ENCODE results near the gene FARP1. TPM values are rescaled to one million over a fixed set of nuclear protein-coding genes. Genes with fewer than 3 reads are reported as not detected.

FARP1 gene
- polyA plus RNA-seq, 2 of the 4 experiments (the other 2 are of a cell fraction) = 9.4 to 13.0 TPM

DNA sequence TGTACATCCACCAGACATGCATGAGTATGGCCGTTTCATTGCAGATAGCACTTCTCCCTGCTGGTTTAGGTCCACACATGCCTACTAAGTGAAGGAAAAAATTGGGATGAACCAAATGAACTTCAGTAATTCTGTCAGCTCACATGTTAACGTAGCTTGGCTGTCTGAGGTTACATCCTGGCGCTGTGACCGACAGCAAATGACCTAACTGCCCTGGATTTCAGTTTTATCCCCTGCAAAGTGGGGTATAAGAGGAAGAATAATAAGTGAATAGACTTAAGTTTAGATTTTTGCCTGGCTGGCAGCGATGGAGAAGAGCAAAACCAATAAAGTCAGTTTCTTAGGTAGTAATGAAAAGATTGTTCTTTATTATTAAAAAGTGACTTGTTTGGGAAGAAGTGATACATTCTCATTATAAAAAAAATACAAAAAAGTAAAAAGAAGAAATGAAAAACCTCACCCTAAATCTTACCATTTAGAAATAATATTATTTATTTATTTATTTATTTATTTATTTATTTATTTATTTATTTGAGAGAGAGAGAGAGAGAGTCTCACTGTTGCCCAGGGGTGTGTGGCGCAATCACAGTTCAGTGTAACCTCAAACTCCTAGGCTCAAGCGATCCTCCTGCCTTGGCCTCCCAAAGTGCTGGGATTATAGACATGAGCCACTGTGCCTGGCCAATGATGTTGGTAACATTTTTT is 38.4 kb downstream of the FARP1 start:
- H3K4me2 ChIP-seq = no peak overlapping the region
- no peaks in the 10 kb centered on the region for H3K9me3 ChIP-seq
- ChIA-PET POLR2A (no interaction called here), CTCF (no interaction called here)
- H3K4me3 ChIP-seq = no peak overlapping the region
- WGBS (ENCODE audit: missing lambda C conversion rate) = 92% methylated on average over 7 of the region's 7 CpGs
- H3K4me1 ChIP-seq = no peaks in the 10 kb centered on the region
- no peak for ATAC-seq
- FAIRE-seq = no peak
- no peak overlapping the region for H3K27ac ChIP-seq
- TF ChIP-seq EHMT2 (IDR thresholded peaks at IDR 0.05; ENCODE audit: low read depth) (no peak), ZC3H11A (IDR thresholded peaks at IDR 0.05) (peak; percentile 34)
- DNase-seq (ENCODE audit: low read depth in 1 of 2, low spot score in 1 of 2) = no peak

DNA sequence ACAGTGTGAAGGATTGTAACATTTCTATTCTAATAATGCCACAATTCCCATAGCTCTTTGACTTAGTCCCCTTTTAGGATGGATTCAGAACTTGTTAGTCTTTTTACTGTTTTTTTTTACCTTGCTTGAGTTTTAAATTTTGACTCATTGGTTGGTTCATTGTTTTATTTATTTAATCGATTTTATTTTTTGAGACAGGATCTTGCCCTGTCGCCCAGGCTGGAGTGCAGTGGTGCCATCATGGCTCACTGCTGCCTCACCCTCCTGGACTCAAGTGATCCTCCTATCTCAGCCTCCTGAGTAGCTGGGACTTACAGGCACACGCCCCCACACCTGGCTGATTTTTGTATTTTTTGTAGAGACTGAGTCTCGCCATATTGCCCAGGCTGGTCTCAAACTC is 39.3 kb downstream of the FARP1 start:
- no peak overlapping the region for H3K4me3 ChIP-seq
- no peak overlapping the region for H3K4me2 ChIP-seq
- DNase-seq (ENCODE audit: low read depth in 1 of 2, low spot score in 1 of 2) (no peak), ATAC-seq (no peak), FAIRE-seq (no peak)
- H3K9me3 ChIP-seq = no peaks in the 10 kb centered on the region
- 91% methylated on average over 4 of the region's 4 CpGs for WGBS (ENCODE audit: missing lambda C conversion rate)
- no peaks in the 10 kb centered on the region for H3K4me1 ChIP-seq
- POLR2A ChIA-PET = no interaction called here
- TF ChIP-seq RCOR1 (IDR thresholded peaks at IDR 0.05; ENCODE audit: low read depth, low read length) (no peak), HEYL (CRISPR knock-in tag; IDR thresholded peaks at IDR 0.05) (no peak), KDM5A (IDR thresholded peaks at IDR 0.05) (no peak), ZSCAN20 (CRISPR knock-in tag; IDR thresholded peaks at IDR 0.05) (no peak)
- no peak overlapping the region for H3K27ac ChIP-seq
- CTCF ChIA-PET = no interaction called here

DNA sequence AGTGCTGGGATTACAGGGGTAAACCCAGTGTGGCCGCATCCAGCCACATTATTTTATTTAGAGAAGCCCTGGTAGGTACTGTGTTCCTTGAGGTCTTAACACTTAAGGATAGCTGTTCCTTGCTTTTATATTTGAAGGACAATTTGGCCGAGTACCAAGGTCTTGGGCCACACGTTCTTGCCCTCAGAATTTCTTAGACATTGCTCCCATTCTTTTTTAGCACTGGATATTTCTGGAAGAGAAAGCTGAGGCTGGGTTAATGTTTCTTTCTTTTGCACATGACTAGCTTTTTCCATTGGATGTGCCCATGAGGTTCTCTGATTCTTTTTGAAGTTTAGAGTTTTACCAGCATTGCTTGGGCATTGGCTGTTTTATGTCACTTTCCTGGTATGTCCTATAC is 39.7 kb downstream of the FARP1 start:
- FAIRE-seq (no peak), DNase-seq (ENCODE audit: low read depth in 1 of 2, low spot score in 1 of 2) (no peak), ATAC-seq (no peak)
- 67% methylated on average over 3 of the region's 3 CpGs for WGBS (ENCODE audit: missing lambda C conversion rate)
- TF ChIP-seq, protein P1, sequence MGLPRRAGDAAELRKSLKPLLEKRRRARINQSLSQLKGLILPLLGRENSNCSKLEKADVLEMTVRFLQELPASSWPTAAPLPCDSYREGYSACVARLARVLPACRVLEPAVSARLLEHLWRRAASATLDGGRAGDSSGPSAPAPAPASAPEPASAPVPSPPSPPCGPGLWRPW (IDR thresholded peaks at IDR 0.05) = no peak
- TF ChIP-seq, protein P2, sequence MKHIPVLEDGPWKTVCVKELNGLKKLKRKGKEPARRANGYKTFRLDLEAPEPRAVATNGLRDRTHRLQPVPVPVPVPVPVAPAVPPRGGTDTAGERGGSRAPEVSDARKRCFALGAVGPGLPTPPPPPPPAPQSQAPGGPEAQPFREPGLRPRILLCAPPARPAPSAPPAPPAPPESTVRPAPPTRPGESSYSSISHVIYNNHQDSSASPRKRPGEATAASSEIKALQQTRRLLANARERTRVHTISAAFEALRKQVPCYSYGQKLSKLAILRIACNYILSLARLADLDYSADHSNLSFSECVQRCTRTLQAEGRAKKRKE (CRISPR knock-in tag; IDR thresholded peaks at IDR 0.05; ENCODE audit: low read depth) = no peak
- TF ChIP-seq JUNB (IDR thresholded peaks at IDR 0.05) = no peak
- TF ChIP-seq, protein P3, sequence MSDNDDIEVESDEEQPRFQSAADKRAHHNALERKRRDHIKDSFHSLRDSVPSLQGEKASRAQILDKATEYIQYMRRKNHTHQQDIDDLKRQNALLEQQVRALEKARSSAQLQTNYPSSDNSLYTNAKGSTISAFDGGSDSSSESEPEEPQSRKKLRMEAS (IDR thresholded peaks at IDR 0.05) = no peak
- TF ChIP-seq, protein P4, sequence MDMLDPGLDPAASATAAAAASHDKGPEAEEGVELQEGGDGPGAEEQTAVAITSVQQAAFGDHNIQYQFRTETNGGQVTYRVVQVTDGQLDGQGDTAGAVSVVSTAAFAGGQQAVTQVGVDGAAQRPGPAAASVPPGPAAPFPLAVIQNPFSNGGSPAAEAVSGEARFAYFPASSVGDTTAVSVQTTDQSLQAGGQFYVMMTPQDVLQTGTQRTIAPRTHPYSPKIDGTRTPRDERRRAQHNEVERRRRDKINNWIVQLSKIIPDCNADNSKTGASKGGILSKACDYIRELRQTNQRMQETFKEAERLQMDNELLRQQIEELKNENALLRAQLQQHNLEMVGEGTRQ (IDR thresholded peaks at IDR 0.05) = no peak
- no peak for TF ChIP-seq MAFK (IDR thresholded peaks at IDR 0.05; ENCODE audit: partially characterized antibody)
- TF ChIP-seq CBX2 (IDR thresholded peaks at IDR 0.05; ENCODE audit: borderline replicate concordance, low read depth) = no peak
- TF ChIP-seq, protein P5, sequence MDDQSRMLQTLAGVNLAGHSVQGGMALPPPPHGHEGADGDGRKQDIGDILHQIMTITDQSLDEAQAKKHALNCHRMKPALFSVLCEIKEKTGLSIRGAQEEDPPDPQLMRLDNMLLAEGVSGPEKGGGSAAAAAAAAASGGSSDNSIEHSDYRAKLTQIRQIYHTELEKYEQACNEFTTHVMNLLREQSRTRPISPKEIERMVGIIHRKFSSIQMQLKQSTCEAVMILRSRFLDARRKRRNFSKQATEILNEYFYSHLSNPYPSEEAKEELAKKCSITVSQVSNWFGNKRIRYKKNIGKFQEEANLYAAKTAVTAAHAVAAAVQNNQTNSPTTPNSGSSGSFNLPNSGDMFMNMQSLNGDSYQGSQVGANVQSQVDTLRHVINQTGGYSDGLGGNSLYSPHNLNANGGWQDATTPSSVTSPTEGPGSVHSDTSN (IDR thresholded peaks at IDR 0.05) = no peak
- Histone ChIP-seq H3K4me3 (no peak overlapping the region), H3K4me1 (no peaks in the 10 kb centered on the region), H3K27ac (no peak overlapping the region), H3K9me3 (no peaks in the 10 kb centered on the region), H3K4me2 (no peak overlapping the region)
- ChIA-PET CTCF (no interaction called here), POLR2A (no interaction called here)

DNA sequence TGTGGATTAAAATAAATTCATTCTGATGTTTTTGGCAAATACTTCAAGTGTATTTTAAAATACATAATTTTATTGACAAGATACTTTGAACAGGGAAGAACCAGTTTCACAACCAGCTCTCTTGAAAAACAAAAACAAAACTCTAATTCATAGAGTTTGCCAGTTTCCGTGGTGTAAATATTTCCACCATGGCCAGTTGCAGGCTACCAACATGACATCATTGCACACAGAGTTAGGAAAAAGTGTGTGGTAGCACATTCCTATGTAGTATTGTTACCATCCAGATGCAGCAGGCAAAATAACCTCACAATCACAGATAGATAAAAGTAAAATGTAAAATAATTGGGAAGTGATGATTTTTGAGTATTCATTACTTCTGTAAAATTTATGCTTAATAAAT is 41.9 kb downstream of the FARP1 start:
- 0 out of 3 replicates have a peak, but pooled peaks cover 2% of the 10 kb centered on the region for H3K4me1 ChIP-seq
- FAIRE-seq = no peak
- no peak for ATAC-seq
- ChIA-PET CTCF (interaction anchor here (1.0 kb wide), 1 partner anchor 15 kb away, joined by 3 read pairs; no protein-coding TSS in a partner anchor), POLR2A (no interaction called here)
- no peak overlapping the region for H3K4me2 ChIP-seq
- no peak overlapping the region for H3K27ac ChIP-seq
- H3K9me3 ChIP-seq = no peaks in the 10 kb centered on the region
- WGBS (ENCODE audit: missing lambda C conversion rate) = 84% methylated on average over 1 of the region's 1 CpG
- DNase-seq (ENCODE audit: low read depth in 1 of 2, low spot score in 1 of 2) = no peak
- no peak overlapping the region for H3K4me3 ChIP-seq
- no peak for TF ChIP-seq EP300 (IDR thresholded peaks at IDR 0.05)
- TF ChIP-seq, protein P6, sequence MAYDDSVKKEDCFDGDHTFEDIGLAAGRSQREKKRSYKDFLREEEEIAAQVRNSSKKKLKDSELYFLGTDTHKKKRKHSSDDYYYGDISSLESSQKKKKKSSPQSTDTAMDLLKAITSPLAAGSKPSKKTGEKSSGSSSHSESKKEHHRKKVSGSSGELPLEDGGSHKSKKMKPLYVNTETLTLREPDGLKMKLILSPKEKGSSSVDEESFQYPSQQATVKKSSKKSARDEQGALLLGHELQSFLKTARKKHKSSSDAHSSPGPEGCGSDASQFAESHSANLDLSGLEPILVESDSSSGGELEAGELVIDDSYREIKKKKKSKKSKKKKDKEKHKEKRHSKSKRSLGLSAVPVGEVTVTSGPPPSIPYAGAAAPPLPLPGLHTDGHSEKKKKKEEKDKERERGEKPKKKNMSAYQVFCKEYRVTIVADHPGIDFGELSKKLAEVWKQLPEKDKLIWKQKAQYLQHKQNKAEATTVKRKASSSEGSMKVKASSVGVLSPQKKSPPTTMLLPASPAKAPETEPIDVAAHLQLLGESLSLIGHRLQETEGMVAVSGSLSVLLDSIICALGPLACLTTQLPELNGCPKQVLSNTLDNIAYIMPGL (CRISPR knock-in tag; IDR thresholded peaks at IDR 0.05; ENCODE audit: borderline replicate concordance) = no peak
- TF ChIP-seq, protein P7, sequence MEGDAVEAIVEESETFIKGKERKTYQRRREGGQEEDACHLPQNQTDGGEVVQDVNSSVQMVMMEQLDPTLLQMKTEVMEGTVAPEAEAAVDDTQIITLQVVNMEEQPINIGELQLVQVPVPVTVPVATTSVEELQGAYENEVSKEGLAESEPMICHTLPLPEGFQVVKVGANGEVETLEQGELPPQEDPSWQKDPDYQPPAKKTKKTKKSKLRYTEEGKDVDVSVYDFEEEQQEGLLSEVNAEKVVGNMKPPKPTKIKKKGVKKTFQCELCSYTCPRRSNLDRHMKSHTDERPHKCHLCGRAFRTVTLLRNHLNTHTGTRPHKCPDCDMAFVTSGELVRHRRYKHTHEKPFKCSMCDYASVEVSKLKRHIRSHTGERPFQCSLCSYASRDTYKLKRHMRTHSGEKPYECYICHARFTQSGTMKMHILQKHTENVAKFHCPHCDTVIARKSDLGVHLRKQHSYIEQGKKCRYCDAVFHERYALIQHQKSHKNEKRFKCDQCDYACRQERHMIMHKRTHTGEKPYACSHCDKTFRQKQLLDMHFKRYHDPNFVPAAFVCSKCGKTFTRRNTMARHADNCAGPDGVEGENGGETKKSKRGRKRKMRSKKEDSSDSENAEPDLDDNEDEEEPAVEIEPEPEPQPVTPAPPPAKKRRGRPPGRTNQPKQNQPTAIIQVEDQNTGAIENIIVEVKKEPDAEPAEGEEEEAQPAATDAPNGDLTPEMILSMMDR (IDR thresholded peaks at IDR 0.05) = no peak
- no peak for TF ChIP-seq JUN (IDR thresholded peaks at IDR 0.05)
- TF ChIP-seq MAZ (IDR thresholded peaks at IDR 0.05; ENCODE audit: borderline replicate concordance, low read depth, low read length) = no peak
- TF ChIP-seq RNF2 (IDR thresholded peaks at IDR 0.05; ENCODE audit: borderline replicate concordance, low read depth) = no peak
- no peak for TF ChIP-seq KDM5A (IDR thresholded peaks at IDR 0.05)
- TF ChIP-seq, protein P4 (IDR thresholded peaks at IDR 0.05) = no peak
- no peak for TF ChIP-seq CHD2 (IDR thresholded peaks at IDR 0.05; ENCODE audit: low read length, partially characterized antibody)
- no peak for TF ChIP-seq SREBF2 (IDR thresholded peaks at IDR 0.05)
- TF ChIP-seq EHMT2 (IDR thresholded peaks at IDR 0.05; ENCODE audit: low read depth) = no peak
- TF ChIP-seq POLR2A (IDR thresholded peaks at IDR 0.05; ENCODE audit: low read length) = no peak

Data from A549 (cell line).